ENCODE measurements around the gene DPF3.

GRCh38 chr14:72917094-72917802 lies 23.3 kb upstream of the DPF3 start:
- TF ChIP-seq, protein P1, sequence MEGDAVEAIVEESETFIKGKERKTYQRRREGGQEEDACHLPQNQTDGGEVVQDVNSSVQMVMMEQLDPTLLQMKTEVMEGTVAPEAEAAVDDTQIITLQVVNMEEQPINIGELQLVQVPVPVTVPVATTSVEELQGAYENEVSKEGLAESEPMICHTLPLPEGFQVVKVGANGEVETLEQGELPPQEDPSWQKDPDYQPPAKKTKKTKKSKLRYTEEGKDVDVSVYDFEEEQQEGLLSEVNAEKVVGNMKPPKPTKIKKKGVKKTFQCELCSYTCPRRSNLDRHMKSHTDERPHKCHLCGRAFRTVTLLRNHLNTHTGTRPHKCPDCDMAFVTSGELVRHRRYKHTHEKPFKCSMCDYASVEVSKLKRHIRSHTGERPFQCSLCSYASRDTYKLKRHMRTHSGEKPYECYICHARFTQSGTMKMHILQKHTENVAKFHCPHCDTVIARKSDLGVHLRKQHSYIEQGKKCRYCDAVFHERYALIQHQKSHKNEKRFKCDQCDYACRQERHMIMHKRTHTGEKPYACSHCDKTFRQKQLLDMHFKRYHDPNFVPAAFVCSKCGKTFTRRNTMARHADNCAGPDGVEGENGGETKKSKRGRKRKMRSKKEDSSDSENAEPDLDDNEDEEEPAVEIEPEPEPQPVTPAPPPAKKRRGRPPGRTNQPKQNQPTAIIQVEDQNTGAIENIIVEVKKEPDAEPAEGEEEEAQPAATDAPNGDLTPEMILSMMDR (IDR thresholded peaks at IDR 0.05) = no peak
- no peak for TF ChIP-seq EZH2 (IDR thresholded peaks at IDR 0.05; ENCODE audit: borderline replicate concordance, insufficient read depth, low read depth, low read length, poor library complexity, severe bottlenecking)

Measured in B cell (primary cell).